Activated CD4-positive, alpha-beta T cell treated with anti-CD3 and anti-CD28 coated beads, Interleukin-2, amount 50 U/mL, for 1 hour (primary cell): Measurements from ENCODE around the gene ZMYND8.
"Not testable (repeated sequence)": the region's sequence is repeated elsewhere in the genome, so short reads cannot be mapped to it uniquely, and the experiment has no call there.

ENCODE experiments used
- DNase-seq: peaks from one replicate; pipeline ENCODE4 v3.0.0-alpha.2; 2020

The ZMYND8 gene

GRCh38 chr20:47370850-47371782 lies 14.6 kb upstream of the ZMYND8 start:
- no peak for DNase-seq

- DNase-seq, result no peak
These were observed 13.7 kb upstream of the ZMYND8 start for GRCh38 chr20:47370214-47370613.

GRCh38 chr20:47368301-47368700 lies 11.8 kb upstream of the ZMYND8 start:
- DNase-seq, result no peak

- not testable (repeated sequence) for DNase-seq
These were observed 9.8 kb upstream of the ZMYND8 start for GRCh38 chr20:47366301-47366700.

- DNase-seq, result no peak
These were observed 8.7 kb upstream of the ZMYND8 start for GRCh38 chr20:47365023-47365764.

GRCh38 chr20:47362361-47363219 lies 6.1 kb upstream of the ZMYND8 start:
- DNase-seq, result no peak

- no peak for DNase-seq
These were observed 4.8 kb upstream of the ZMYND8 start for GRCh38 chr20:47361057-47361915.

GRCh38 chr20:47360297-47361056 lies 4.0 kb upstream of the ZMYND8 start:
- no peak for DNase-seq

- DNase-seq, result no peak
These were observed 3.2 kb upstream of the ZMYND8 start for GRCh38 chr20:47359530-47360296.

- DNase-seq, result no peak
These were observed 2.4 kb upstream of the ZMYND8 start for GRCh38 chr20:47358672-47359529.

- DNase-seq, result no peak
These were observed 1.7 kb upstream of the ZMYND8 start for GRCh38 chr20:47358039-47358671.

- DNase-seq, result peak; percentile 57
These were observed 968 bp upstream of the ZMYND8 start for GRCh38 chr20:47357296-47358038.

GRCh38 chr20:47356220-47356525 lies 326 bp downstream of the ZMYND8 start:
- no peak for DNase-seq

GRCh38 chr20:47355489-47356219 lies 845 bp downstream of the ZMYND8 start:
- DNase-seq, result peak; percentile 5

- no peak for DNase-seq
These were observed 1.6 kb downstream of the ZMYND8 start for GRCh38 chr20:47354714-47355488.

GRCh38 chr20:47354464-47354713 lies 2.1 kb downstream of the ZMYND8 start:
- DNase-seq, result no peak
